ENCODE results near the gene RNF145.

DNA sequence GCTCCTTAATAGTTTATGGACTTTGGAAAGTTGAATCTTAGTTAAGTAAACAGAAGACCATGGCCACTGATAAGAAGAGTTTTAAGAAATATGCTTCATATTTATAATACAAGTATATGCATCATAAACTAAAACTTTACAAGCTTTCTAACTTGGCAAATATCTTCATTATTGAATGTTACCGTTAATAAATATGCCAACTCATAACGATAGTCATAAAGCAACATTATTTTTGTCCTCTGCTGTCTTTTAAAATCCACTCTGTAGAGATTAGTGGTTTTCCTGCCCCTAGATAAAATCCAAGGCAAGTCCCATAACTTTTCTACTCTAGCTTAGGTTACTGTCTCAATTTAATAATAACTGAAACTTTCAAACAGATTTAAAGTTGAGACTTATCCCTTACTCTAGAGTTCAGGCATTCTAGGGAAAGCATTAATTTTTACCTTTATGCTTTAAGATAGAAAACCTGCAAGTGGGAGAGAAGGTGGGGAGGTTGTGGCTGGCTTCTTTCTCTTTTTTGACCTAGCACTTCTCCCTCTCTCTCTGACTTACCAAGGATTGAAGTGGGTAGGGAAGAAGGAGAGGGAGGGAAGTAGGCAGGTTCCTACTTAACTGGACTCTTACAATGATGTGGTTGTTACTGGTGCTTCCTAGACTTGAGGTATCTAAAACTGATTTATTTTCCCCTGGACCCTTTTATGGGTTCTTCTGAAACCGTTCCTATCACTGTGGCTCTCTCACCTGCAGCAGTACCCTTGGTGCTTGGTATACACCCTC lies 29.6 kb downstream of the RNF145 start:
- TF ChIP-seq, protein P1, sequence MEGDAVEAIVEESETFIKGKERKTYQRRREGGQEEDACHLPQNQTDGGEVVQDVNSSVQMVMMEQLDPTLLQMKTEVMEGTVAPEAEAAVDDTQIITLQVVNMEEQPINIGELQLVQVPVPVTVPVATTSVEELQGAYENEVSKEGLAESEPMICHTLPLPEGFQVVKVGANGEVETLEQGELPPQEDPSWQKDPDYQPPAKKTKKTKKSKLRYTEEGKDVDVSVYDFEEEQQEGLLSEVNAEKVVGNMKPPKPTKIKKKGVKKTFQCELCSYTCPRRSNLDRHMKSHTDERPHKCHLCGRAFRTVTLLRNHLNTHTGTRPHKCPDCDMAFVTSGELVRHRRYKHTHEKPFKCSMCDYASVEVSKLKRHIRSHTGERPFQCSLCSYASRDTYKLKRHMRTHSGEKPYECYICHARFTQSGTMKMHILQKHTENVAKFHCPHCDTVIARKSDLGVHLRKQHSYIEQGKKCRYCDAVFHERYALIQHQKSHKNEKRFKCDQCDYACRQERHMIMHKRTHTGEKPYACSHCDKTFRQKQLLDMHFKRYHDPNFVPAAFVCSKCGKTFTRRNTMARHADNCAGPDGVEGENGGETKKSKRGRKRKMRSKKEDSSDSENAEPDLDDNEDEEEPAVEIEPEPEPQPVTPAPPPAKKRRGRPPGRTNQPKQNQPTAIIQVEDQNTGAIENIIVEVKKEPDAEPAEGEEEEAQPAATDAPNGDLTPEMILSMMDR (IDR thresholded peaks at IDR 0.05) = no peak
- TF ChIP-seq POLR2A (IDR thresholded peaks at IDR 0.05) = no peak

Data from esophagus squamous epithelium (tissue), 4 donors.